ENCODE results near the gene SUPT3H. TPM values are rescaled to one million over a fixed set of nuclear protein-coding genes. Genes with fewer than 3 reads are reported as not detected.

SUPT3H gene
- total and polyA plus RNA-seq, 4 donors = 0.85 to 4.8 (median 2.4) TPM

DNA sequence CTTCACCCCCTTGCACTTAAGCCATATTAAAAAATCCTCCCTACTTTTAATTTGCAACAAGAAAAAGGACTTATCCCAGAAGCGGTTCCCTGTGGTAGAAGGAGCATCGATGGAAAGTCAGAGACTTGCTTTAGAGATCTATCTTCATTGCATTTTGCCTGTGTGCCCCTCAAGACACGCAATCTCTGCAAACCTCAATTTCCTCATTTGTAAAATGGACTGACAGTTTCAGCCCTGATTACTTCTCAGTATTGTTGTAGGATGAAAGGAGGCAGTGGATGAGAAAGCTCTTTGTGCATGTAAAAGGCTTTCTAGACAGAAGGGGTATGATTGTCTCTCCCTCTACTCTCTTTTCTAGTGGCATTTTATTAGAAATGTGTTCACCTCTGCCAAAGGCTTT, 580.0 kb downstream of the SUPT3H start (continued):
- TF ChIP-seq RAD21 (IDR thresholded peaks at IDR 0.05) = no peak
- TF ChIP-seq EGR1 (IDR thresholded peaks at IDR 0.05; ENCODE audit: low read depth in 2 of 2) = no peak
- TF ChIP-seq FOXA2 (IDR thresholded peaks at IDR 0.05) = no peak

DNA sequence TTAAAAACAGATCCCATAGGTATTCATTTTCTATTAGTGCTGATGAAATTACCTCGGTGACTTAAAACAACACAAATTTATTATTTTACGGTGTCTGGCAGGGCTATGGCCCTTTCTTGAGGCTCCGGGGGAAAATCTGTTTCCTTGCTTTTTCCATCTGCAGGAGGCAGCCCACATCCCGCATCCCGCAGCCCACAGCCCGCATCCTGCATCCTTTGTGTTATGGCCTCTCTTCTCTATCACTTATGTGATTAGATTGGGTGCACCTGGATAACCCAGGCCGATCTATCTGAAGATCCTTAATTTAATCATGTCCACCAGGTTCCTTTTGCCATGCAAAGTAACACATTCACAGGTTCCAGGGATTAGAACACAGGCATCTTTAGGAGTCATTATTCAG, 582.4 kb downstream of the SUPT3H start:
- Histone ChIP-seq H3K27ac (ENCODE audit: low read depth in 1 of 2, low read length in 2 of 2) (no peak overlapping the region), H3K4me1 (ENCODE audit: control insufficient read depth in 4 of 4, insufficient read depth in 4 of 4, low read length in 3 of 4) (no peaks in the 10 kb centered on the region), H3K9me3 (ENCODE audit: control insufficient read depth in 4 of 4, low read length in 3 of 4) (no peaks in the 10 kb centered on the region), H3K4me3 (ENCODE audit: low read depth in 1 of 3, low read length in 3 of 3) (no peak overlapping the region), H3K36me3 (ENCODE audit: control insufficient read depth in 4 of 4, insufficient read depth in 3 of 4, low read depth in 1 of 4, low read length in 3 of 4) (no peaks in the 10 kb centered on the region), H3K9ac (ENCODE audit: low read depth in 1 of 2, low read length in 2 of 2) (no peak overlapping the region), H3K27me3 (ENCODE audit: control insufficient read depth in 4 of 4, insufficient read depth in 4 of 4, low read length in 3 of 4) (peaks cover 0 to 2% (median 0%) of the 10 kb centered on the region in 4 donors)
- TF ChIP-seq HNF4A (conservative IDR thresholded peaks at IDR 0.05) = no peak
- TF ChIP-seq RAD21 (IDR thresholded peaks at IDR 0.05) = no peak
- DNase-seq (ENCODE audit: low spot score) = no peak
- WGBS = 94% methylated on average over 7 of the region's 7 CpGs

DNA sequence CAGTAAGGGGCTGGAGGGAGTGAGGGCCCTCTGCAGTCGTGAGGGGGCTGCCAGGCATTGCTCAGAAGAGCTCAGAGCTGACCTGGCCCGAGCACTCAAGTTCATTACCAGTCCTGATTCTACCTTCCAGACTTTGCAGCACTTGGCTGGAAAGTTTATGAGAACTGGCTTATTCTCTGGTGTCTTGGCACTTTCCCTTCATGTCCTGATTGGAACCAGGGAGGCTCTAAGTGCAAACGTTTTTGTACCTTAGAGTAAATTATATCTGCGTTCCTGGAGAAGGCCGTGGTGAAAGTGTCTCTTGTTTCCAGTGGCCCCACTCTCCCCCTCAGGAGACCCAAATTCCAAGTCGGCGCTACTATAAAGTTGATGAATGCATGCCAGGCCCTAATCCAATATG, 587.9 kb downstream of the SUPT3H start:
- Histone ChIP-seq H3K27ac (ENCODE audit: low read depth in 1 of 2, low read length in 2 of 2) (no peak overlapping the region), H3K9me3 (ENCODE audit: control insufficient read depth in 4 of 4, low read length in 3 of 4) (no peaks in the 10 kb centered on the region), H3K9ac (ENCODE audit: low read depth in 1 of 2, low read length in 2 of 2) (no peak overlapping the region), H3K4me1 (ENCODE audit: control insufficient read depth in 4 of 4, insufficient read depth in 4 of 4, low read length in 3 of 4) (no peaks in the 10 kb centered on the region), H3K27me3 (ENCODE audit: control insufficient read depth in 4 of 4, insufficient read depth in 4 of 4, low read length in 3 of 4) (no peaks in the 10 kb centered on the region), H3K4me3 (ENCODE audit: low read depth in 1 of 3, low read length in 3 of 3) (no peak overlapping the region), H3K36me3 (ENCODE audit: control insufficient read depth in 4 of 4, insufficient read depth in 3 of 4, low read depth in 1 of 4, low read length in 3 of 4) (no peaks in the 10 kb centered on the region)
- 82% methylated on average over 7 of the region's 7 CpGs for WGBS
- TF ChIP-seq, protein P1, sequence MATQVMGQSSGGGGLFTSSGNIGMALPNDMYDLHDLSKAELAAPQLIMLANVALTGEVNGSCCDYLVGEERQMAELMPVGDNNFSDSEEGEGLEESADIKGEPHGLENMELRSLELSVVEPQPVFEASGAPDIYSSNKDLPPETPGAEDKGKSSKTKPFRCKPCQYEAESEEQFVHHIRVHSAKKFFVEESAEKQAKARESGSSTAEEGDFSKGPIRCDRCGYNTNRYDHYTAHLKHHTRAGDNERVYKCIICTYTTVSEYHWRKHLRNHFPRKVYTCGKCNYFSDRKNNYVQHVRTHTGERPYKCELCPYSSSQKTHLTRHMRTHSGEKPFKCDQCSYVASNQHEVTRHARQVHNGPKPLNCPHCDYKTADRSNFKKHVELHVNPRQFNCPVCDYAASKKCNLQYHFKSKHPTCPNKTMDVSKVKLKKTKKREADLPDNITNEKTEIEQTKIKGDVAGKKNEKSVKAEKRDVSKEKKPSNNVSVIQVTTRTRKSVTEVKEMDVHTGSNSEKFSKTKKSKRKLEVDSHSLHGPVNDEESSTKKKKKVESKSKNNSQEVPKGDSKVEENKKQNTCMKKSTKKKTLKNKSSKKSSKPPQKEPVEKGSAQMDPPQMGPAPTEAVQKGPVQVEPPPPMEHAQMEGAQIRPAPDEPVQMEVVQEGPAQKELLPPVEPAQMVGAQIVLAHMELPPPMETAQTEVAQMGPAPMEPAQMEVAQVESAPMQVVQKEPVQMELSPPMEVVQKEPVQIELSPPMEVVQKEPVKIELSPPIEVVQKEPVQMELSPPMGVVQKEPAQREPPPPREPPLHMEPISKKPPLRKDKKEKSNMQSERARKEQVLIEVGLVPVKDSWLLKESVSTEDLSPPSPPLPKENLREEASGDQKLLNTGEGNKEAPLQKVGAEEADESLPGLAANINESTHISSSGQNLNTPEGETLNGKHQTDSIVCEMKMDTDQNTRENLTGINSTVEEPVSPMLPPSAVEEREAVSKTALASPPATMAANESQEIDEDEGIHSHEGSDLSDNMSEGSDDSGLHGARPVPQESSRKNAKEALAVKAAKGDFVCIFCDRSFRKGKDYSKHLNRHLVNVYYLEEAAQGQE (IDR thresholded peaks at IDR 0.05) = no peak
- TF ChIP-seq RAD21 (IDR thresholded peaks at IDR 0.05) = no peak
- no peak for TF ChIP-seq SP1 (IDR thresholded peaks at IDR 0.05)
- no peak for TF ChIP-seq YY1 (IDR thresholded peaks at IDR 0.05)
- TF ChIP-seq, protein P2, sequence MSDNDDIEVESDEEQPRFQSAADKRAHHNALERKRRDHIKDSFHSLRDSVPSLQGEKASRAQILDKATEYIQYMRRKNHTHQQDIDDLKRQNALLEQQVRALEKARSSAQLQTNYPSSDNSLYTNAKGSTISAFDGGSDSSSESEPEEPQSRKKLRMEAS (IDR thresholded peaks at IDR 0.05) = no peak
- TF ChIP-seq, protein P3, sequence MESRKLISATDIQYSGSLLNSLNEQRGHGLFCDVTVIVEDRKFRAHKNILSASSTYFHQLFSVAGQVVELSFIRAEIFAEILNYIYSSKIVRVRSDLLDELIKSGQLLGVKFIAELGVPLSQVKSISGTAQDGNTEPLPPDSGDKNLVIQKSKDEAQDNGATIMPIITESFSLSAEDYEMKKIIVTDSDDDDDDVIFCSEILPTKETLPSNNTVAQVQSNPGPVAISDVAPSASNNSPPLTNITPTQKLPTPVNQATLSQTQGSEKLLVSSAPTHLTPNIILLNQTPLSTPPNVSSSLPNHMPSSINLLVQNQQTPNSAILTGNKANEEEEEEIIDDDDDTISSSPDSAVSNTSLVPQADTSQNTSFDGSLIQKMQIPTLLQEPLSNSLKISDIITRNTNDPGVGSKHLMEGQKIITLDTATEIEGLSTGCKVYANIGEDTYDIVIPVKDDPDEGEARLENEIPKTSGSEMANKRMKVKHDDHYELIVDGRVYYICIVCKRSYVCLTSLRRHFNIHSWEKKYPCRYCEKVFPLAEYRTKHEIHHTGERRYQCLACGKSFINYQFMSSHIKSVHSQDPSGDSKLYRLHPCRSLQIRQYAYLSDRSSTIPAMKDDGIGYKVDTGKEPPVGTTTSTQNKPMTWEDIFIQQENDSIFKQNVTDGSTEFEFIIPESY (IDR thresholded peaks at IDR 0.05) = no peak
- TF ChIP-seq JUND (IDR thresholded peaks at IDR 0.05) = no peak
- TF ChIP-seq NR2F2 (IDR thresholded peaks at IDR 0.05) = no peak
- TF ChIP-seq GABPA (IDR thresholded peaks at IDR 0.05 in 1 of 2, conservative IDR thresholded peaks at IDR 0.05 in 1 of 2) = no peak
- no peak for TF ChIP-seq TAF1 (conservative IDR thresholded peaks at IDR 0.05)
- no peak for TF ChIP-seq HNF4A (conservative IDR thresholded peaks at IDR 0.05)
- TF ChIP-seq, protein P4, sequence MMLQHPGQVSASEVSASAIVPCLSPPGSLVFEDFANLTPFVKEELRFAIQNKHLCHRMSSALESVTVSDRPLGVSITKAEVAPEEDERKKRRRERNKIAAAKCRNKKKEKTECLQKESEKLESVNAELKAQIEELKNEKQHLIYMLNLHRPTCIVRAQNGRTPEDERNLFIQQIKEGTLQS (IDR thresholded peaks at IDR 0.05) = no peak
- no peak for TF ChIP-seq HNF4G (IDR thresholded peaks at IDR 0.05)
- DNase-seq (ENCODE audit: low spot score) = no peak
